Measurements from ENCODE around the gene RNU1-4.
"Not testable (repeated sequence)": the region's sequence is repeated elsewhere in the genome, so short reads cannot be mapped to it uniquely, and the experiment has no call there.

DNA sequence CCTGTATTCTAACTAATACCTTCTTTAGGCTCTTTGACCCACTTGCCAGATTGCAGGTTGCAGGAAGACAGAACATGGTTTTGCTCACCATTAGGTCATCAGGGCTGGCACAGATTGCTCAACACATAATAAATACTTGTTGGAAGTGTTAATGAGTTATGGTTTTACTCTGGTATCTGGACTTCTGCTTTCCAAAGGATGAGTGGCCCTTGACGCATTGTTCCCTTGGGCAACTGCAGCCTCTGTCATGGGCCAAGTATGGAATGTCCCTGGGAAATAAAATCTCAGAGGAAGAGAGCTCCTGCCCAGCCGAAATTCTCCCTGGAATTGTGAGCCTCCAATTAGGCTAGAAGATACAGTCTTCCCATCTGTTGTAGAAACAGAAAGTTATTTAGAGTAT lies 40.7 kb downstream of the RNU1-4 start:
- not testable (repeated sequence) for TF ChIP-seq EZH2 (IDR thresholded peaks at IDR 0.05; ENCODE audit: insufficient read depth, low read length)
- TF ChIP-seq, protein P1, sequence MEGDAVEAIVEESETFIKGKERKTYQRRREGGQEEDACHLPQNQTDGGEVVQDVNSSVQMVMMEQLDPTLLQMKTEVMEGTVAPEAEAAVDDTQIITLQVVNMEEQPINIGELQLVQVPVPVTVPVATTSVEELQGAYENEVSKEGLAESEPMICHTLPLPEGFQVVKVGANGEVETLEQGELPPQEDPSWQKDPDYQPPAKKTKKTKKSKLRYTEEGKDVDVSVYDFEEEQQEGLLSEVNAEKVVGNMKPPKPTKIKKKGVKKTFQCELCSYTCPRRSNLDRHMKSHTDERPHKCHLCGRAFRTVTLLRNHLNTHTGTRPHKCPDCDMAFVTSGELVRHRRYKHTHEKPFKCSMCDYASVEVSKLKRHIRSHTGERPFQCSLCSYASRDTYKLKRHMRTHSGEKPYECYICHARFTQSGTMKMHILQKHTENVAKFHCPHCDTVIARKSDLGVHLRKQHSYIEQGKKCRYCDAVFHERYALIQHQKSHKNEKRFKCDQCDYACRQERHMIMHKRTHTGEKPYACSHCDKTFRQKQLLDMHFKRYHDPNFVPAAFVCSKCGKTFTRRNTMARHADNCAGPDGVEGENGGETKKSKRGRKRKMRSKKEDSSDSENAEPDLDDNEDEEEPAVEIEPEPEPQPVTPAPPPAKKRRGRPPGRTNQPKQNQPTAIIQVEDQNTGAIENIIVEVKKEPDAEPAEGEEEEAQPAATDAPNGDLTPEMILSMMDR (IDR thresholded peaks at IDR 0.05; ENCODE audit: insufficient read depth, low read depth, low read length): not testable (repeated sequence)

All from astrocyte (in vitro differentiated cells and primary cell).